Endothelial cell of hepatic sinusoid (primary cell): Measurements from ENCODE around the gene MYO6.
"Not testable (repeated sequence)": the region's sequence is repeated elsewhere in the genome, so short reads cannot be mapped to it uniquely, and the experiment has no call there.

Experiments used
- in situ Hi-C: cut with HindIII; loops from 2 replicates; pipeline ENCODE4 v1.10.0; 2017; ENCODE audit warnings: low sequenced_read_pairs

MYO6 gene

DNA sequence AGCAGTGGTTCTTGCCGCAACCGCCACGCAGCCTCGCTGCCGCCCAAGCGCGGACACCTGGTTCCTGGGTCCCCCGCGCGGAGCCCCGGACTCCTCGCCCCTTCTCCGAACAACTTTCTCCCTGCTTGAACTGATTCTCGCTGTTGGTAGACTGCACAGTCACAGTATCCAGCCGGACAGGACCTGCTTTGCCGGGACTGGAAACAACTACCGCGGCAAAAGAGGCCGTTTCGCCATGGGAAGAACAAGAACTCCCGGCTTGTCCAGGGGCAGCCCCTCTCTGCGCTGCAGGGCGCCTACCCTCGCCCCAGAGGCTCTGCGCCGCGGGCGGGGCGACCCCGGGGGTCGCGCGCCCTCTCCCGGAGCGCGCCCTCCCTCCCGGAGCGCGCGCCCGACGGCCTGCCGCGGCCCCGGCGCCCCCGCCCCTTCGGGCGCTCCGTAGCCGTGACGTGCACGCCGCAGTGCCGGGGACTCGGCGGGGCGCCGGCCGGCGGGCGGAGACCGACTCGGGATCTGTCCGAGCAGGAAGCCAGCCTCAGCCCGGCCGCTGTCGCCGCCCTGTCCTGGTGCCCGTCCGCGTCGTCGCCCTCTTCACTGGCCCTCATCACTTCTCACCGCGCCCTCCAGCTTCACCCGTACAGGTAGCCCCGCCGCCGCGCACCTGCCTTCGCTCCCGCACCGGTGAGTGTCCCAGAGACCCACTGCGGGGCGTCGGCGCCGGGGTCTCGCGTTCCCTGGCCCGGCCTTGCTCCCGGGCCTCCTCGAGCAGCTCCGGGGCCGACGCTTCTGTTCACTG is at the start of gene MYO6:
Gene MYO6, plus strand, starts transcription at position 497 of the 796 bp plus-strand sequence. CDS start 68,309 bp downstream, outside the sequence.
- in situ Hi-C loops, result no loop called here

- in situ Hi-C loops, result not testable (repeated sequence)
These were observed 40.7 kb upstream of the MYO6 start for GRCh38 chr6:75708334-75708733.

DNA sequence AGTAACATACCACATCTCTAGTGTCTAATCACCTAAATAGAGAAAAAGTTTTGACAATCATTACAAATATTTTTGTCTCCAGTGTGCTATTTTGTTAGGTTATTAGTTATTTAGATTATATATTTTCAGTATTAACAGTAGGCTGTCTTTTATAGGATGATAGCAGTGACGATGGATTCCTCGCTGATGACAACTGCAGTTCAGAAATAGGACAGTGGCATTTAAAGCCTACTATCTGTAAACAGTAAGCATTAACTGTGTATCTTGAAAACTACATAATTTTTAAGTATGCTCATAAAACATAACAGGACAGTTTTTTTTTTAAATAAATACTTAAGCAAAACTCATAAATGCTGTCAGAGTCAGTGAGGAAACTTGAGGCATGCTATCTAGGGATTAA is 37.9 kb upstream of the MYO6 start:
- in situ Hi-C loops, result no loop called here

DNA sequence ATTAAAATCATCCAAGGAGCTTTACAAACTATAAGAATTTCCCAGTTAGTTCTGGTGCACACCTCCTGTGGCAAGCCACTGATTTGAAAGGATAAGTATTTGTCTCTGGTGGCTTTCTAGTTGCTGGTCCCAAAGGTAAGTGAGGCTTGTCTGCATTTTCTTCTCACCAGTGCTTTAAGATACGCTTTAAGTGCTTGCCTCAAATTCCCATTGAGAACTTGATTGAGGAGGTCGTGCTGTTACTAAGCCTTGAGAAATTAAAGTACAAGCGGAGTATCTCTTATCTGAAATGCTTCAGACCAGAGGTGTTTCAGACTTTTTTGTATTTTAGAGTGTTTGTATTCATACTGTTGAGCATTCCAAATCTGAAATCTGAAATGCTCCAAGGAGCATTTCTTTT is 29.9 kb upstream of the MYO6 start:
- in situ Hi-C loops, result no loop called here

GRCh38 chr6:75723382-75723781 is 25.7 kb upstream of the MYO6 start:
- in situ Hi-C loops, result no loop called here

GRCh38 chr6:75727206-75727605 is 21.8 kb upstream of the MYO6 start:
- in situ Hi-C loops, result no loop called here

DNA sequence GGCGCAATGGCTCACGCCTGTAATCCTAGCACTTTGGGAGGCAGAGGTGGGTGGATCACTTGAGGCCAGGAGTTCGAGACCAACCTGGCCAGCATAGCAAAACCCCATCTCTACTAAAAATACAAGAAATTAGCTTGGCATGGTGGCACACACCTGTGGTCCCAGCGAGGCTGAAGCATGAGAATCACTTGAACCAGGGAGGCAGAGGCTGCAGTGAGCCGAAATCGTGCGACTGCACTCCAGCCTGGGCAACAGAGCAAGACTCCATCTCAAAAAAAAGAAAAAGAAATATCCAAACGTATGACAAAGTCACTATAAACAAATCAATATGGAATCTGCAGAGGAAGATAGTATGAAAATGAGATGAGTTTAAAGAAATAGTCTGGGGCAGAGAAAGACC is 18.0 kb upstream of the MYO6 start:
- in situ Hi-C loops, result not testable (repeated sequence)

DNA sequence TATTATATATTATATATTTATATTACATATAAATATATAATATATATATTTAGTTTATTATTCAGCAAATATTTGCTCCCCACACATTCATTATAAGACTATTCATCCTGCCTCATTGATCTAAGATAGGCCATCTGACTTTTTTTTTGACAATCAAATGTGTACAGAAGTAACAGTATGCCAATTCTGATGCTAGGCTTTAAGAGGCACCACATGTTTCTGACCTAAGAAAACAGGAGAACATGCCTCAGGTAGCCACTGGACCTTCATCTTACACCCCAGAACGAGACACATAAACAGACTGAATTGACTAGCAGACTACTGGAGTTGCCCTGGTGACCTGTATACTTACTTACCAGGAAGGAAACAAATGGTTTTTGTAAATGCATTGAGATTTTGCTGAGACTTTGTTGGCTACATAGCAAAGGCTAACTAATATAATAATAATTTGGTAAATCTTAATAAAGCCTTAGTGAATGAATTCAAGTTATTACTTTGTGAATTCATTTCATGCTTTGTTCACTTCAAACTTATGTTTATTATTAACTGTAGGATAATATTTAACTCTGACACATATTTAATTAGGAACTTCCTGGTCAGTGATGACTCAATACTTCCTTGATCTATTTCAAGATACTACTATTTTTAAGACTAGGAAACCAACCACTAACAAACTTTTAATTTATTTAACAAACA is 13.4 kb upstream of the MYO6 start:
- in situ Hi-C loops, result no loop called here

DNA sequence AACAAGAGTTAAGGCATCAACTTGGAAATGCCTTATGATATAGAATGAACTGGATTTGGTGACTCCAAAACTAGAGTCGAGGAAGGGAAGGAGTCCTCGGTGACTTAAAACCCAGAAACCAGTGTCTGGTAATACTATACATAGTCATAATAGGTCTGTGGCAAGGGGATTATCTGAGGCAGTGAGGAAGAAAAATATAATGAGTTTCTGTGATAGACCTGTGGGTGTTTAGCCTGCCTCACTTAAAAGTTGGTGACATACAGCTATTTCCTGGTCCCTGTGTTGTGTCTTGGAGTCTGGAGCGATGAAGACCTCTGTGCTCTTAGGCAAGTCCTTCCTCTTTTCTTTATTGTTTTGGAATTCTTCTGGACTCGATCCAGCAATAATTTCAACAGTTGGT is 5.1 kb upstream of the MYO6 start:
- in situ Hi-C loops, result no loop called here

DNA sequence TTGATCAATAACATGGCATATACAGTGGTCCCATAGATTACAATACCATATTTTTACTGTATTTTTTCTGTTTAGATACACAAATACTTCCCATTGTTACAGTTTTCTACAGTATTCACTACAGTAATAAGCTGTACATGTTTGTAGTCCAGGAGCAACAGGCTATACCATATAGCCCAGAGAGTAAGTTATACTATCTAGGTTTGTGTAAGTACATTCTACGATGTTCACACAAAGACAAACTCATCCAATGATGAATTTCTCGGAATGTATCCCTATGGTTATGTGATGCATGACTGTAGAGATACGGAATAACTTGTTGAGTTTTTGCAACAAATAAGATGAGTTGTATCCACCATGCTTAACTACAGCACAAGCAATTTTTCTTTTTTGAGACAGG is 3.6 kb upstream of the MYO6 start:
- in situ Hi-C loops, result no loop called here

DNA sequence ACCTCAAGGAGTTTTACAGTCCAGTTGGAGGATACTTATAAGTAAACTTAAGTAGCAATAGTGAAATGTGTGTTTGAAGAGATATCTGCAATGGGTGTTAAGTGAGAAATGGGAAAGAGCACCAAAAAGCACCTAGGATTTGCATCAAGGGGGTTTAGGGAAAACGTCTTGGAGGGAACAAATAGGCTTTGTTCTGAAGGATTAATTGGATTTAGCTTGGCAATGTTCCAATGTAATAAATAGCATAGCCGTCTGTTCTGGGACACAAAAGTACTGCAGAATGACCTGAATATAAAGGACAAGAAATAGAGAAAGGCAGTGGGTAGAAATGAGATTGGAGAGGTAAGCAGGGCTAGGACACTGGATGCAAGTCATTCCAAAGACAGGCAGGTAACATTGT is 2.8 kb upstream of the MYO6 start:
- in situ Hi-C loops, result no loop called here

GRCh38 chr6:75747152-75747992 is 1.7 kb upstream of the MYO6 start:
- in situ Hi-C loops, result no loop called here

DNA sequence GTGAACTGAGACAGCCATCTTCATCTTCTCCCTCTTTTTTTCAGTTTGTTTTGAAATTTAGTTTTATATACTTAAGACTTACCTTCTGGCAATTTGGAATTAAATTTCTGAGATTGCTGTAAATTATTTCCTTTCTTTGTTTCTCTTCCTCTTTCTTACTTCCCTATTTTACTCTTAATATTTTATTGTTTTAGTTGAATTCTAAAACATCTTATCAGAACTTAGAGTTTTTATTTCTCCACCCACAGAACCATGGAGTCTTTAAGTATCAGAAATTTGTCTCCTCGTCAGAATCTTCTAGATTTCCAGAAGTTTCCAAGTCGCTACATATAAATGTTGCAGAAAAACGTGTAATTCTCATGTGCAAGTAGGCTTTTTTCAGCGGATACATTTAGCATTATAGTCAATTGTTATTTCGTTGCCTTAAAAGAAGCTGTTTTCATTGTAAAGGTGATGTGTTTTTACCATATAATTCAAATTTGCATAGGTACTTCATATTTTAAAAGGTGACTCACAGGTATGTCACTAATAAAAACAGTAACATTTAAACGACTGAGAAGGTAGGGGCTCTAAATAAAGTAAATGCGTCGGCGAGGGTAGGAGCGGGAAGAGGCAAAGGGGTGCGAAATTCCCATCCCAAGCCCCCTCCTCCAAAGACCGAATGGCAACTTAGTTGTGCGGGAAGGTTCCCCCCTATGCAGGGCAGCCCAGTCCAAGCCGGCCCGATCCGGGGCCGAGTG is 866 bp upstream of the MYO6 start:
- in situ Hi-C loops, result no loop called here

DNA sequence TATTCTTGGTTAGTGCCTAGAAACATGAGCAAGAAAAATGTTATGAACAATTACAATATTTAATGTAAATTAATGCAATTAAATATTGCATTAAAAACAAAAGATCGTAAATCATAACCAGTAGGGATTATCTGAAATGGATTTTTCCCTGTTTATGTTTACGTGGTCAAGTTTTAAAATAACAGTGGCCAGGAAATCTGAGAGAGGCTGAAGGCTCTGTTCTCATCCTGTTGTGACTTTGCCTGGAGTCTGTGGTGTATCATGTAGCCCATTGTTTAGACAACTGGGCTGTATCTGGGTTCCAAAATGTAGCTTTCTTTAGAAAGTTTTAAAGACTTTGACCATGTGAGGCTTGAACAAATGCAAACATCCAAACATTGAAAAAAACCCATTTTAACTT is 2.4 kb downstream of the MYO6 start:
- in situ Hi-C loops, result no loop called here

DNA sequence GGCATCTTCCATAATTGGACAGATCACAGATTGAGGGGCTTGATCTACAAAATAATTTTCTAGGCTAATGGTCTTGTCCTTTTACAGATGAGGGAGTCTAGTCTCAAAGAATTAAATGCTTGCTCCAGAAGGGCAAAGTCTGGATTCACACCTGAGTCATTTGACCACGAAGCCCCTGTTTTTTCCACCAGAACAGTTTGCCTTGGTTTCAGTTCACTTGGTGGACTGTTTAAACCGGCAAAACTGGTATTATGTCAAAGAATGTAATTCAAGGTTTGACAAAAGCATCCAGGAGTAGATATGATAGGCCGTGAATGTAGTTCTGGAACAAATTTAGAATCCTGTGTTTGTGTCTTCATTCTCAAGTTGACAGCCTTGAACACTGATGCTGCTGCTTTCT is 3.3 kb downstream of the MYO6 start:
- in situ Hi-C loops, result no loop called here

DNA sequence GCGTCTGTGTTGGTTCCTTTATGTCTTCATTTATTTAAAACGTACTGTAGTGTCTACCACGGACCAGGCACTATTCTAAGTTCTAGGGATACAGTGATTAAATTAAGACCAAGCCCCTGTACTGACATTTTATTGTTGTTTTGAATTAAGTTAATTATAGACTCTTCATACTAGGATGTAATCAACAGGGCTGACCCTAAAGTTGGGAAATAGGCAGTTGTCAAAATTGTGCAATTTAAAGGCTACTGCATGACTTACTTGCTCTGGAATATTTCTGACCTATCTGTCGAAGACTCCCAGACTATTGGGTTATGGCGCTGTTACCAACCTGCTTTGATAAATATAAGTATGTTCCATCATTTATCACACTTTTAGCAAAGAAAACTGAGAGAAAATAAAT is 6.7 kb downstream of the MYO6 start:
- in situ Hi-C loops, result no loop called here

DNA sequence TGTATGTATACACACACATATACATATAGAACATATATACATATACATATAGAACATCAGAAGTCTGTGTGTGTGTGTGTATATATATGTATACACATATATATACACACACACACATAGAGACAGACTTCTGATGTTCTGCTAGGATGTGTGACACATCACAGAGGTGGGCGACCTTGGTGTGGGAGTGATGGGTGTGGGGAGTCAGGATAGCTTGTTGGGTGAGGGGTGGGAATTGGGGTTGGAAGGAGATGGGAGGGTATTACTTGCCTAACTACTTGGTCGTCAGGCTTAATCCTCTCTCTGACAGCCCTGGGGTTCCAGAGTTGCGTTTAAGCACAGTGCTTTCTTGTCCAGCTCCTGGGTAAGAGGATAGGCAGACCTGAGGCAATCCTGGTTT is 8.3 kb downstream of the MYO6 start:
- in situ Hi-C loops, result no loop called here

DNA sequence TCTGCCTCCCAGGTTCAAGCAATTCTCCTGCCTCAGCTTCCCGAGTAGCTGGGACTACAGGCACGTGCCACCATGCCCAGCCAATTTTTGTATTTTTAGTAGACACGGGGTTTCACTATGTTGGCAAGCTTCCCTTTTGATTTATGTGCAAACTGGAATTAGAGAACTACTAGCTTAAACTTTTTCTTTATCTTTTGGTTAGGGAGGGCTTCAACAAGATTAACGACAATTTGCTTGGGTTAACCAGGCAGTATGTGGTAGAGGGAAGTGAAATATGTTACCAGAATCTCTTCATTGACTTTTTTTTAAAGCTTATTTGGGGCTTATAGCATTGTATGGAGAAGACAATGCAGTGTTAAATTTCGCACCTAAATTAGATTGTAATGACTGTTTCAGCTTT is 9.0 kb downstream of the MYO6 start:
- in situ Hi-C loops, result no loop called here

- in situ Hi-C loops, result no loop called here
These were observed 10.2 kb downstream of the MYO6 start for GRCh38 chr6:75759207-75759606.

GRCh38 chr6:75760320-75760719 is 11.3 kb downstream of the MYO6 start:
- in situ Hi-C loops, result no loop called here

- in situ Hi-C loops, result no loop called here
These were observed 12.4 kb downstream of the MYO6 start for GRCh38 chr6:75761489-75761888.
